ENCODE measurements around the gene MBIP.

The MBIP gene

DNA sequence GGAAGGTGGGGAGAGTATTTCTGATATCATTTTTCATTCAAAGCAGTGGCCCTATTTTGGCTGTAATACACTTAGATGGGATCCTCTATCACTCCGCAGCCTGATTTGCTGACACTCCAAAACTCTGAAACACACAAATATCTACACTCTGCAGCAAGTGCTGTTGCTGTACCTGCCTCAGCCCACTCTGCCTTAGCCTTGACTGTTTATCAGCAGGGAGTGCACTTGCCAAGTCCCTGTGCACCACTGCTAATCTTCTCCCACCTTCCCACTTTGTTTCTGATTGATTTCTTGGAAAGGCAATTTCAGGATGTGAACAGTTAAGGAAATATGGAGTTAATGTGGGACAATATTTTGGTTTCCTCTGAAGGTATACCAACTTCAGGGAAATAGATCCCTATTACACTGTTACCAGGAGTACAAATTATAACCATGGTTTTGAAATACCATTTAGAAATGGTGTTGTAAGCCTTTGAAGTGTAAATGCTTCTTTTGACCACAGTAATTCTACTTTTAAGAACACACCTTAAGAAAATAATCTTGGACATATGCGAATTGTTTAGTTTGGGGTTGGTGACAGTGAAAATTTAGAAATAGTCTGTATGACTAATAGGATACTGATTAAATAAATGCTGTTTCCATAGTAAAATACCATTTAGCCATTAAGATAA is 59.3 kb downstream of the MBIP start:
- no peak for DNase-seq

DNA sequence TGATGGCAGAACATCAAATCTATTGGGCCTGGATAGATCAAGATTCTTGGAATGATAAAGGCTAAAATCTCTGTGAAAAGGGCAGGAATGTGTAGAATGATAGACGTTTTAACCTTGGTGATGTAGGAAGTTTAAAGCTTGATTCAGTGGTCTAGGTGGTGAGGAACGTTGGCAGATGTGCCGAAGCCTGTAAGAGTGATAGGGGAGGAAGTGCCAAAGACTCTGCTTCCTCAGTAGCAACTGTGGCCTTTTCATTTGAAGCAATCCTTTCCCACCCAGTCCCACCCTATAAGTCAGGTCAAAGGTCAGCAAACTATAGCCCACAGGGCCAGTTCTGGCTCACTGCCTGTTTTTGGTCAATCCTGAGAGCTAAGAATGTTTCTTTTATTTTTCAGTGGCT is 62.2 kb downstream of the MBIP start:
- DNase-seq, result no peak

DNA sequence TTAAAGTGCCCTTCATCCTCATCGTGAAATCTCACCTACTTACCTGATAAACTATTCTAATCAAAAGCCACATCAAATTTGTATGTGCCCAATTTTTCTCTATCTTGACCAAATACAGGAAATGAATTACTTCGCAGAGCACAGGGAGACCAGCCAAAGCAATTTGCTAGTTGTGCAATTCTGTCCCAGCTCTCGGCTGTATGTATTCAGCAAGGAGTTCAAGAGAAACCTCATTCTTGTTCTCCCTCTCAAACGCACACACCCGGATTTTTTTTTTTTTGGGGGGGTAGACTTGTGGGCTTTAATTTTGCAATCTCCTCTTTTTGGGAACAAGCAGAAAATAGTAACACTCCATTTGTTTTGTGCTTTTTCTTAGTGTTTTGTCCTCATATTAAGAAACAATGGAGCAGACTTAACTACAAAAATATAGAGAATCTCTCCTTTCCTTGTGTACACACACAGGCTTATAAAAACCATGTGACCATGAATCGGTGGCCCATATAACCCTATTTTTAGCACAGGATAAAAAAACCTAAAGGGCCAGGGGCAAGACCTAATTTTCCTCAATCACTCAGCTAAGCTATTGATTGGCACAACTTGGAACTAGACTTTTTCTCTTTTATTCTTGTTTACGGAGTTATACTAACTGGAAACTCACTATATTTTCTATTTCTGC is 64.2 kb downstream of the MBIP start:
- no peak for DNase-seq

GRCh38 chr14:36254020-36254624 is 66.3 kb downstream of the MBIP start:
- no peak for DNase-seq

Measured in activated CD8-positive, alpha-beta memory T cell treated with anti-CD3 and anti-CD28 coated beads, Interleukin-2, amount 50 U/mL, for 4 hours (primary cell).